ENCODE measurements around the gene CZIB.

Gene CZIB

GRCh38 chr1:53255031-53255430 lies 34.6 kb upstream of the CZIB start:
- TF ChIP-seq CTCF (IDR thresholded peaks at IDR 0.05; ENCODE audit: control extremely low read depth, extremely low read depth, low read depth, missing control alignments), result no peak
- ChIA-PET POLR2A (no interaction called here), CTCF (interaction anchor here (2.1 to 2.7 kb wide), 2 partner anchors 10 to 24 kb away, joined by 8 to 11 read pairs; no protein-coding TSS in a partner anchor)
- DNase-seq (ENCODE audit: extremely low spot score), result no peak

GRCh38 chr1:53254011-53254640 lies 33.7 kb upstream of the CZIB start:
- ChIA-PET POLR2A (no interaction called here), CTCF (no interaction called here)
- TF ChIP-seq CTCF (IDR thresholded peaks at IDR 0.05; ENCODE audit: control extremely low read depth, extremely low read depth, low read depth, missing control alignments), result no peak
- no peak for DNase-seq (ENCODE audit: extremely low spot score)

GRCh38 chr1:53250325-53250724 lies 29.9 kb upstream of the CZIB start:
- TF ChIP-seq CTCF (IDR thresholded peaks at IDR 0.05; ENCODE audit: control extremely low read depth, extremely low read depth, low read depth, missing control alignments), result no peak
- no peak for DNase-seq (ENCODE audit: extremely low spot score)
- ChIA-PET POLR2A (no interaction called here), CTCF (interaction anchor here (0.7 kb wide), 1 partner anchor 17 kb away, joined by 3 read pairs; no protein-coding TSS in a partner anchor)

GRCh38 chr1:53249706-53250105 lies 29.3 kb upstream of the CZIB start:
- POLR2A ChIA-PET, result no interaction called here
- TF ChIP-seq CTCF (IDR thresholded peaks at IDR 0.05; ENCODE audit: control extremely low read depth, extremely low read depth, low read depth, missing control alignments), result no peak
- CTCF ChIA-PET, result interaction anchor here (0.7 to 1.0 kb wide), 2 partner anchors 10 to 18 kb away, joined by 3 to 4 read pairs; no protein-coding TSS in a partner anchor
- no peak for DNase-seq (ENCODE audit: extremely low spot score)

GRCh38 chr1:53246261-53247134 lies 26.1 kb upstream of the CZIB start:
- ChIA-PET CTCF (interaction anchor here (1.0 to 2.5 kb wide), 2 partner anchors 10 kb away, joined by 4 to 8 read pairs; no protein-coding TSS in a partner anchor), POLR2A (no interaction called here)
- no peak for TF ChIP-seq CTCF (IDR thresholded peaks at IDR 0.05; ENCODE audit: control extremely low read depth, extremely low read depth, low read depth, missing control alignments)
- DNase-seq (ENCODE audit: extremely low spot score), result no peak

- CTCF ChIA-PET, result interaction anchor here (1.4 to 2.5 kb wide), 3 partner anchors 8 to 18 kb away, joined by 3 to 8 read pairs (median 4); no protein-coding TSS in a partner anchor
- POLR2A ChIA-PET, result no interaction called here
- TF ChIP-seq CTCF (IDR thresholded peaks at IDR 0.05; ENCODE audit: control extremely low read depth, extremely low read depth, low read depth, missing control alignments), result no peak
- DNase-seq (ENCODE audit: extremely low spot score), result no peak
Observed at GRCh38 chr1:53244141-53244540, 23.7 kb upstream of the CZIB start.

All from GM10248 (cell line).